ENCODE data around the gene FTO.
"Not testable (repeated sequence)": the region's sequence is repeated elsewhere in the genome, so short reads cannot be mapped to it uniquely, and the experiment has no call there.

The FTO gene

DNA sequence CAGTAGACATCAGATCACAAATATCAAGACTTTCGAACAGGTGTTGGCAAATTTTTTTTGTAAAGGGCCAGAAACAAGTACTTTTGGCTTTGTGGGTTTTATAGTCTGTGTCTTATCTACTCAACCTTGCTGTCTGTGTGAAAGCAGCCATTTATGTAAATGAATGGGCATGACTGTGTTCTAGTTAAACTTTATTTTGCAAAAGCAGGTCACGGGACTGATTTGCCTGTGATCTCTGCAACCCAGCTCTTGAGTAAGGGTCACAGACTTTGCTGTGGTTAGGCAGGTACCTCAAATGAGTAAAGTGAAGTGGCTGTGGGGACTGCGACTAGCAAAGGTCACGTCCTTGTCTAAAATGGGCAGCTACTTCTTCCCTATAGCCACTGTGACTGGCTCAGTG is 136.5 kb downstream of the FTO start:
- no peak overlapping the region for H3K27ac Mint-ChIP-seq
- peaks cover 2% of the 10 kb centered on the region for H3K9me3 Mint-ChIP-seq
- no peak overlapping the region for H3K4me3 Mint-ChIP-seq
- peaks cover 4% of the 10 kb centered on the region for H3K4me1 Mint-ChIP-seq
- H3K36me3 Mint-ChIP-seq: peaks cover 14% of the 10 kb centered on the region
- no peaks in the 10 kb centered on the region for H3K27me3 Mint-ChIP-seq

DNA sequence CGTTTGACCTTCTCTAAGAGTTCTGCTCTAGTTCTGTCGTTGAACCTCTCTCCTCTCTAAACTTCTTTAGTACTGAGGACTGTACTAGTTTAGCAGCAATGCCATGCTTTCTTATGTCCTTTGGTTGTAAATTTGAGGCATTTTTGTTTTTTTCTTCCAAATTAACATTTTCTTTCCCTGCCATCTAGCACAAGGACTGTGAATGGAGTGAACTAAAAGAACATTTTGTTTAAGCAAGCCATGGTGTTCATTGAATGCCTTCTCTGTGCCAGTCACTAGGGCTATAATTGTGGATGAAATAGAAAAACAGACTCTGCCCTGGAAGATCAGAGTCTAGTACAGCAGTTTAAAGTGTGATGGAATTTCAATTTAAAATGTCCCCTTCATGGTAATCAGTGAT is 137.9 kb downstream of the FTO start:
- no peak overlapping the region for H3K27ac Mint-ChIP-seq
- H3K4me1 Mint-ChIP-seq: peaks cover 4% of the 10 kb centered on the region
- no peaks in the 10 kb centered on the region for H3K27me3 Mint-ChIP-seq
- H3K9me3 Mint-ChIP-seq: no peaks in the 10 kb centered on the region
- H3K4me3 Mint-ChIP-seq: no peak overlapping the region
- peaks cover 13% of the 10 kb centered on the region for H3K36me3 Mint-ChIP-seq

DNA sequence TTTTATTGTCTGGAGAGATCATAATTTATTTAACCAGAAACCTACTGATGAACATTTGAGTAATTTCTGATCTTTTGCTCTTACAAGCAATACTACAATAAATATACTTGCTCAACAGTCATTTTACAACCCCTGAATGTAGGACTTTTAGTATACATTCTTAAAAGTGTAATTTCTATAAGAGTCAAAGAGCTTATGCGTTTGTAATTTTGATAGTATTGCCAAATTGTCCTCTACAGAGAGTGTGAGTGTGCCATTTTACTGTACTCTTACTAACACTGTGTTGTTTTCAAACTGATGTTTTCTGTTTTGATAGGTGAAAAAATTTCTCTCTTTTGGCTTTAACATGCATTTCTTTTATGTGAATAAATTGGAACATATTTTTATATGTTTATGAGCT is 139.1 kb downstream of the FTO start:
- Mint-ChIP-seq H3K27ac (no peak overlapping the region), H3K27me3 (no peaks in the 10 kb centered on the region), H3K4me1 (peaks cover 4% of the 10 kb centered on the region), H3K36me3 (peaks cover 9% of the 10 kb centered on the region), H3K9me3 (no peaks in the 10 kb centered on the region), H3K4me3 (no peak overlapping the region)

DNA sequence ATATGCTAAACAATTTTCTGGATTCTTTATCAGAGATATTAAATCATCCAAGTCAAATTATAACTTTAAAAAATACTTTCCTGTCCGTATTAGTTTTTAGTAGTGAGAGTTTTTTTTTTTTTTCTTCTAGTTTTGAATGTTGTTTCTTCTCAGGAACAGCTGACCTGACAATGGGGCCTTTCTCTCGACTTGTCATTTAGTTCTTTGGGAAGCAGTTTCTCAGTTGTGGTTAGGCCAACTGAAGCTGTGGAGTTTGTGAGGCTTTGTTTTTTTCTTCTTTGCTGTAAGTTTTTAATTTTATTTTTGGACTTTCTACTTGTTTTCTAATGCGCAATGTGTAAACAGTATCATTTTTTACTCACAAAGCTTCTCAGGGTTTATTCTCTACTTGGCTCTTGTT is 140.8 kb downstream of the FTO start:
- no peaks in the 10 kb centered on the region for H3K27me3 Mint-ChIP-seq
- no peak overlapping the region for H3K4me3 Mint-ChIP-seq
- H3K27ac Mint-ChIP-seq: no peak overlapping the region
- no peaks in the 10 kb centered on the region for H3K9me3 Mint-ChIP-seq
- peaks cover 8% of the 10 kb centered on the region for H3K36me3 Mint-ChIP-seq
- peaks cover 11% of the 10 kb centered on the region for H3K4me1 Mint-ChIP-seq

DNA sequence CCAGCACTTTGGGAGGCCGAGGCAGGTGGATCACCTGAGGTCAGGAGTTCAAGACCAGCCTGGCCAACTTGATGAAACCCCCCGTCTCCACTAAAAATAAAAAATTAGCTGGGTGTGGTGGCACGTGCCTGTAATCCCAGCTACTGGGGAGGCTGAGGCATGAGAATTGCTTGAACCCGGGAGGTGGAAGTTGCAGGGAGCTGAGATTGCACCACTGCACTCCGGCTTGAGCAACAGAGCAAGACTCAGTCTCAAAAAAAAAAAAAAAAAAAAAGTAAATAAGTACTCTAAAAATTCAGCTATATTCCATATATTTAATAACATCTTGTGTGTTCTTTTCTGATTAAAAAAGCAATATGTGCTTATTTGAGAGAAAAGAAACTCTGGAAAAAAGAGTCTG is 142.6 kb downstream of the FTO start:
- H3K27me3 Mint-ChIP-seq, H3K4me3 Mint-ChIP-seq: not testable (repeated sequence)
- peaks cover 11% of the 10 kb centered on the region for H3K4me1 Mint-ChIP-seq

DNA sequence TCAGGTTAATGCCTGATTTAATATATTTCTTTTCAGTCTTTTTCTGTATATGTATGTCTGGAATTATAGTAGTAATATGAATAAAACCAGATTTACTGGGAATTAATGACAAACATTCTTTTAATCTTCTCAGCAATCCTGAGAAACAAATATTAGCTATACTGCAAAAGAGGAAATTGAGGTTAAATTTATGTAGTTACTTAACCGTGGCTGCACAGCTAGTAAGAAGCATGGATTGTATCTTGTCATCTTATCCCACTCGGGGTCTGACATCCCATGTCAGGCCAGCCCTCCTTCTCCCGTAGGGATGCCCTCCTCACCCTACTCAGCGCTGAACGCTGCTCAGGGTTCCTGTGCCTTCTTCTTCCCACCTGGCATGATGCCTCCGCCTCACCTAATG is 143.0 kb downstream of the FTO start:
- Mint-ChIP-seq H3K27me3 (no peaks in the 10 kb centered on the region), H3K4me1 (peaks cover 11% of the 10 kb centered on the region), H3K27ac (no peak overlapping the region), H3K4me3 (no peak overlapping the region), H3K36me3 (peaks cover 8% of the 10 kb centered on the region), H3K9me3 (no peaks in the 10 kb centered on the region)

More for the DNA sequence above, 142.6 kb downstream of the FTO start:
- not testable (repeated sequence) for H3K36me3 Mint-ChIP-seq, H3K27ac Mint-ChIP-seq, H3K9me3 Mint-ChIP-seq

DNA sequence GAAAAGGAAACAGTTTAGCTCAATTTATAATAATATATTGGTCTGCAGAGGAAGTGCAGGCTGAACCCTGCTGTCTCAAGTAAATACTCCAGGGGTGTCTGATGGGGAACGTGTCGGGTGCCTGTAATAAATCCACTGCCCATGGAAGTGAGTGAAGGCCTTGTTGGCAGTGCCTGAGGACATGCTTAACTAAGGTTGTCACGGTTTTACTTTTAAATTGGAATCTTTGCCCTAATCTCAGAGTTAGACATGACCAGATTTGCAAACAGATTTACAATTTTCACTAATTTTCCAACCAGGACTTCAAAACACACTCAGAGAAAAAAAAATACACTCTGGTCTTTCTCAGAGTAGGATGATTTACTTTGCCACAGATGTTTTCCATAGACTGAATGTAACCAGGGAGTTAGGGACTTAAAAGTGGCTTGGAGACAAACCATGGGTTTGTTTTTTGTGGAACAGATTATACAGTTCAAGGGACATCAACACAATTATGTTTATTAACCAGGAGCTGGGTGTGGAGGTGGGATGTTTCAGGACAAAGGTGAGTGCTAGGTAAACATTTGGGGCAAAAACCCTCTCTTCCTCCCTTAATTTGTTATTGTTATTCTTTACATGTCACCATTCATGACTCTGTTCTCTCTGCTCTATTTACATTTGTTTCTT is 144.5 kb downstream of the FTO start:
- H3K27ac Mint-ChIP-seq: no peak overlapping the region
- H3K4me3 Mint-ChIP-seq: no peak overlapping the region
- H3K36me3 Mint-ChIP-seq: peaks cover 16% of the 10 kb centered on the region

DNA sequence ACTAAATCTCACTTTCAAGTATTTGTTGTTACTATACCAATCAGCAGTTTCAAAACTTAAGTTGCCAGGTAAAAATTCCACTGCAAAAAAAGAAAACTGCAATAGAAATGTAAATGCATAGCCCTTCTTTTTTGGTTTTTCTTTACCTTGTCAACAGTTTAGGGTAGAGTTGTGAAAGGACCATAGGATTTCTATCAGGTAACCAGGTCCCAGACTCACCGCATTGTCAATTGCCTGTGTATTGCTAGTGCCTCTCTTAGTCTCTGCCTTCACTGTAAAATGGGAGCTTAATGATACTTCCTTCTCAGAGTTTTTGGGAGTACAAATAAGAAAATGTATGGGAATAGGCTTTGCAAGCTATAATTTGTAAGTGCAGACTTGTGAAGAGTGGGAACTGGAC is 145.0 kb downstream of the FTO start:
- H3K4me3 Mint-ChIP-seq: no peak overlapping the region
- no peak overlapping the region for H3K27ac Mint-ChIP-seq
- peaks cover 11% of the 10 kb centered on the region for H3K4me1 Mint-ChIP-seq
- H3K9me3 Mint-ChIP-seq: no peaks in the 10 kb centered on the region
- peaks cover 22% of the 10 kb centered on the region for H3K36me3 Mint-ChIP-seq
- H3K27me3 Mint-ChIP-seq: no peaks in the 10 kb centered on the region

More for the DNA sequence above, 144.5 kb downstream of the FTO start:
- H3K4me1 Mint-ChIP-seq: peaks cover 11% of the 10 kb centered on the region
- H3K9me3 Mint-ChIP-seq: no peaks in the 10 kb centered on the region
- no peaks in the 10 kb centered on the region for H3K27me3 Mint-ChIP-seq

DNA sequence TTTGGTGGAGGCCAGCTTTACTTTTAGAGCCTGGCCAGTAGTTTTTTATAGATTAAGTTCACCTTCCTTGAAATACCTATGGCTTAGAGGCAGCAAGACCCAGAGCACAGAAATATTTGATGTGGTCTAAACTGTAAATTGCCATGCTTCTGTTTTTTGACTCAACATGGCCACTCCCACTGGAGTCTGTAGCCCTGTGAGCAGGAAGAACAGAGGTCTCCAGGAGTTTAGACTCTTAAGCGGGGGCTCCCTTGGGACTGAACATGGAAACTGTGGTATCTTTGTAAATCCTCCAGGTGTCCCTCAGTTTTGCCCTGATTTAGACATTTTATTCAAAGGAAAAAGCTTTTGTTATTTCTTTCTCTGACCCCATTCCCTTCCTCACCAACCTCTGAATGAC is 145.6 kb downstream of the FTO start:
- Mint-ChIP-seq H3K27ac (no peak overlapping the region), H3K4me3 (no peak overlapping the region)

DNA sequence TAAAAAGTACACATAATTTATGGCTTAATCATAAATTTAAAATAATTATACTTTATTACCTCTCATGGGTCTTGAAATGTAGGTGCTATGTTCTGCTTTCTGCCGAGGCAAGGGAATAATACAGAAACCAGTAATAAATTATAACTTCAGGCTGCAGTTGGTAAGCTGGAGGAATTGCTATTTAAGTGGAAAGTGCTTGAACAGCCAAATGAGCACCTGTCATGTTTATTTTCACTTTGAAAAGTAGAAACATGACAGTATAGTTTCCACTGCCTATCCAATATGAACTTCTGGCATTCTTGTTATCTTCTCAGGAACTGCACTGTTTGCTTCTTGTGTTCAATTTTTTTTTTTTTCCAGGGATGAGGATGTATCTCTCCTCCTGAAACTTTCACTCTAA is 146.0 kb downstream of the FTO start:
- Mint-ChIP-seq H3K9me3 (peaks cover 9% of the 10 kb centered on the region), H3K4me3 (no peak overlapping the region), H3K36me3 (peaks cover 26% of the 10 kb centered on the region), H3K27me3 (no peaks in the 10 kb centered on the region), H3K4me1 (peaks cover 8% of the 10 kb centered on the region), H3K27ac (no peak overlapping the region)

More for the DNA sequence above, 145.6 kb downstream of the FTO start:
- peaks cover 11% of the 10 kb centered on the region for H3K4me1 Mint-ChIP-seq
- H3K27me3 Mint-ChIP-seq: no peaks in the 10 kb centered on the region
- H3K36me3 Mint-ChIP-seq: peaks cover 27% of the 10 kb centered on the region
- H3K9me3 Mint-ChIP-seq: peaks cover 6% of the 10 kb centered on the region

DNA sequence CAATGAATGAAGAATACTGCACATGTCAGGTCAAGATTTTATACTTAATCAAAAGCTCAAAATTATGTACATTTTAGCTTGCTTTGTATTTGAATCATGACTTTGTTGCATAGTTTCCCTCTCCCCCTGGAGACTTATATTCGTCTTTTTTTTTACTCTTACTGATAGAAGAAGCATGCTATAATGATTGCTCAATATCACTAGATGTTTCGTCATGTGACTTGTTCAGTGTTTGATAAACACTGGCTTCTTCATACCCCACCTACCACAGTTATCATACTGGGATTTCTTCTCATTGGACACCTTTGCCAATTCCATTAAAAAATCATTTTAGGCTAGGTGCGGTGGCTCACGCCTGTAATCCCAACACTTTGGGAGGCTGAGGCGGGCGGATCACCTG is 148.7 kb downstream of the FTO start:
- Mint-ChIP-seq H3K4me1 (peaks cover 7% of the 10 kb centered on the region), H3K27me3 (no peaks in the 10 kb centered on the region), H3K9me3 (peaks cover 9% of the 10 kb centered on the region), H3K27ac (no peak overlapping the region), H3K4me3 (no peak overlapping the region), H3K36me3 (peaks cover 28% of the 10 kb centered on the region)

DNA sequence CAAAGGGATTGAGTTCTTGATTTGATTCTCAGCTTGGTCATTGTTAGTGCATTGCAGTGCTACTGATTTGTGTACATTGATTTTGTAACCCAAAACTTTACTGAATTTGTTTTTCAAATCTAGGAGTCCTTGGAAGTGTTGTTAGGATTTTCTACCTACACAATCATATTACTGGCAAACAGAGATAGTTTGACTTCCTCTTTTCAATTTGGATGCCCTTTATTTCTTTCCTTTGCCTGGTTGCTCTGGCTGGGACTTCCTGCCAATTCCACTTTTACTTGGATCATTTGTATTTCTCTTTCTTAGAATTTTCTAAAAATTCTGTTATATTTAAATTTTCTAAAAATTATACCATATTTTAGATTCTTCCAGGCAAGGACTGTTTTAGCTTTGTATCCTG is 151.1 kb downstream of the FTO start:
- peaks cover 34% of the 10 kb centered on the region for H3K36me3 Mint-ChIP-seq
- peaks cover 9% of the 10 kb centered on the region for H3K9me3 Mint-ChIP-seq
- no peaks in the 10 kb centered on the region for H3K4me1 Mint-ChIP-seq
- no peak overlapping the region for H3K27ac Mint-ChIP-seq
- no peaks in the 10 kb centered on the region for H3K27me3 Mint-ChIP-seq
- H3K4me3 Mint-ChIP-seq: no peak overlapping the region

DNA sequence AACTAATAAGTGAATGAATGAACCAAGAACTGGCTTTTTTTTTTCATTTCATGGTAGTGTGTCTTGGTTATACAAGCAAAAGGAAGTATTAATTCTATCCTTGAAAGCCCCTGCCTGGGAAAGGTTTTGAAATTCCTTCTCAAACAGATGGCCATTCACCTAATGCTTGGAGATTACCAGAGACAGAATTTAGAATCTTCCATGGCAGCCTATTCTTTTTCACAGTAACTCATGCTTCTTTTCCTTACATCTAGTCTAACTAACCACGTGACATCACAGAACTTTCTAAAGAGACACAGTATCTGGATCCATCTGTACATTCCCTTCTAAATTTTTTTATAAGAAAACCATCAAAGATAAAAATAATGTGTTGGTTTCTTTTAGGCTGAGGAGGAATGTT is 151.6 kb downstream of the FTO start:
- H3K27me3 Mint-ChIP-seq: no peaks in the 10 kb centered on the region
- no peak overlapping the region for H3K4me3 Mint-ChIP-seq
- peaks cover 9% of the 10 kb centered on the region for H3K9me3 Mint-ChIP-seq
- no peaks in the 10 kb centered on the region for H3K4me1 Mint-ChIP-seq
- H3K36me3 Mint-ChIP-seq: peaks cover 35% of the 10 kb centered on the region
- no peak overlapping the region for H3K27ac Mint-ChIP-seq

DNA sequence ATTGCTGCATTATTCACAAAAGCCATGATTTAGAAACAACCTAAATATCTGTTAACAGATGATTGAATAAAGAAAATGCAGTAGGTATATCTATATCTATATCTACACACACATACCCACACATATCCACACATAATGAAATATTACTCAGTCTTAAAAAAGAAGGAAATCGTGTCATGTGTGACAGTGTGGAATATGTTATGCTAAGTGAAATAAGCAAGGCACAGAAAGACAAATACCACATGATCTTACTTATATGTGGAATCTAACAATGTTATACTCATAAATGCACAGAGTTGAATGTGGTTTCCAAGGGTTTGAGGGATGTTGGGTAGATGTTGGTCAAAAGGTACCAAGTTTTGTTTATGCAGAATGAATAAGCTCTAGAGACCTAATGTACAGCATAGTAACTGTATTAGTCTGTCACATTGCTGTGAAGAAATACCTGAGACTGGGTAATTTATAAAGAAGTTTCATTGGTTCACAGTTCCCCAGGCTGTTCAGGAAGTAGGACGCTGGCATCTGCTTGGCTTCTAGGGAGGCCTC is 156.1 kb downstream of the FTO start:
- Mint-ChIP-seq H3K27ac (no peak overlapping the region), H3K4me3 (no peak overlapping the region), H3K4me1 (peaks cover 4% of the 10 kb centered on the region), H3K27me3 (no peaks in the 10 kb centered on the region), H3K9me3 (no peaks in the 10 kb centered on the region), H3K36me3 (peaks cover 19% of the 10 kb centered on the region)

DNA sequence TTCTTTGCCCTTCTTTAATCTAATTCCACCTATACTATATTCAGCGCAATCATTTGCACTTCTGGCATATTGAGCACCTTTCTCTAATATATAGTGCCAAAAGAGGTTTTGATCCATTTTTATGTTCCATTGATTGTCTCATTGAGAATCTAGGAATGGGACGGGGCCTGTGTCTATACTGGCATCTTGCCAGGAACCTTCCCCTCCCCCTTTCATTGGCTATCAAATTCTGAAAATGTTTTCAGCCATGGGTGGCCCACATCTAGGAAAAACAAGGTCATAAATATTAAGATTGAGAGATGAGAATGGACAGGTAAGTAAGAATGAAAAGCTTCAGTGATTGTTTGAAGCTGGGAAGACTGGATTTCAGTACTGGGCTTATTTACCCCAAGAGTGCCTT is 159.9 kb downstream of the FTO start:
- Mint-ChIP-seq H3K4me1 (peaks cover 17% of the 10 kb centered on the region), H3K9me3 (peaks cover 10% of the 10 kb centered on the region), H3K4me3 (no peak overlapping the region), H3K27me3 (no peaks in the 10 kb centered on the region), H3K36me3 (peaks cover 32% of the 10 kb centered on the region), H3K27ac (no peak overlapping the region)

DNA sequence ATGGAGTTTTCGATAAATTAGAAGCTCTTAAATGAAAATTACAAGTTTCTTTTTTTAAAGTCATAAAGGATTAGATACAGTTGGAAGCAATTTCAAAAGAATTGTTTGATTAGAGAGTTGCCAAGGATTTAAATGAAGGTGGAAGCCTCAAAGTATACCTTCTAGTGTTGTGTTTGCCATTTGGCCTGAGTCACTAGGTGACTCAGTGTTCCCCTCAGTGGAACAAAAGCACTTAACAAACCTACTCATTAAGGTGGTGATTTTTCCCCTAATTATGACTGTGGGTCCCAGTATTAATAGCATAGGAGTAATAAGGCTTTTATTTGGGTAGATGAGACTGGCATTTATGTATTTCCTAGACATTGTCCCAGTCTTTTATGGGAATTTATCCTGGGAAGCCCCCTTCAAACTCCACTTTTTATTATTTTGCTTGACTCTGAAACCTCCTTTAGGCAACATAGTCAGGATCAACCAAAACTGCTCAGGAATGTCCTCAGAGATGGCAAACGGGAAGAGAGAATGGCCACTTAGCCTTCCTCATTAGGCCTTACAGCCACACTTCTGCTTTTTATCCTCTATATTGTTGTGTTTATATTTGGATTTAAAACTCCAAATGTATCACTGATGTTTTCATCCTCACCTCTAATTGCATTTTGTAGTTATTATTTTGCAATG is 161.0 kb downstream of the FTO start:
- Mint-ChIP-seq H3K27me3 (no peaks in the 10 kb centered on the region), H3K4me1 (peaks cover 17% of the 10 kb centered on the region), H3K36me3 (peaks cover 38% of the 10 kb centered on the region), H3K27ac (peak overlapping the region; percentile 32), H3K4me3 (peak overlapping the region; percentile 40), H3K9me3 (peaks cover 16% of the 10 kb centered on the region)

Measured in activated naive CD4-positive, alpha-beta T cell treated with anti-CD3 and anti-CD28 coated beads, Interleukin-2, amount 50 U/mL, for 24 hours (primary cell).